HEK293 (cell line): ENCODE results near the gene NUP58.
A peak's percentile ranks its signal among the peaks of the same experiment; 100 is the strongest.

Experiments
- EGR2 ChIP-seq: fragments of 450-650 bp; formaldehyde crosslinking; IDR thresholded peaks from 2 replicates; pipeline ENCODE4 v1.5.1; 2016; ENCODE audit warnings: low read depth, missing biosample characterization, missing genetic modification characterization
- GLI4 ChIP-seq: fragments of 450-650 bp; formaldehyde crosslinking; IDR thresholded peaks from 2 replicates; pipeline ENCODE4 v1.5.1; 2016; ENCODE audit warnings: missing biosample characterization, missing genetic modification characterization
- MEIS1 ChIP-seq: sonication (generic); formaldehyde crosslinking; IDR thresholded peaks from 2 replicates; pipeline ENCODE4 v1.8.1; 2022; ENCODE audit warnings: missing genetic modification reagents, mild to moderate bottlenecking, borderline replicate concordance
- OSR2 ChIP-seq: fragments of 450-650 bp; formaldehyde crosslinking; IDR thresholded peaks from 2 replicates; pipeline ENCODE4 v1.5.1; 2016; ENCODE audit warnings: missing biosample characterization, missing genetic modification characterization
- PBX3 ChIP-seq: sonication (generic); formaldehyde crosslinking; IDR thresholded peaks from 2 replicates; pipeline ENCODE4 v1.8.1; 2022; ENCODE audit warnings: mild to moderate bottlenecking, moderate library complexity, missing genetic modification reagents
- PRDM2 ChIP-seq: fragments of 450-650 bp; formaldehyde crosslinking; IDR thresholded peaks from 2 replicates; pipeline ENCODE4 v1.5.1; 2016; ENCODE audit warnings: missing biosample characterization, missing genetic modification characterization, borderline replicate concordance
- REST ChIP-seq: fragments of 450-650 bp; formaldehyde crosslinking; IDR thresholded peaks from 2 replicates; pipeline ENCODE4 v1.5.1; 2016; ENCODE audit warnings: missing biosample characterization, missing genetic modification characterization
- SCRT2 ChIP-seq: fragments of 450-650 bp; formaldehyde crosslinking; IDR thresholded peaks from 2 replicates; pipeline ENCODE4 v1.5.1; 2016; ENCODE audit warnings: missing biosample characterization, missing genetic modification characterization
- TRIM28 ChIP-seq: IDR thresholded peaks from 2 replicates; pipeline ENCODE4 v1.6.1; 2011; ENCODE audit warnings: low read length, control low read depth, borderline replicate concordance
- ZBTB49 ChIP-seq: fragments of 450-650 bp; formaldehyde crosslinking; IDR thresholded peaks from 2 replicates; pipeline ENCODE4 v1.5.1; 2016; ENCODE audit warnings: missing biosample characterization, missing genetic modification characterization, low read depth
- ZNF112 ChIP-seq: fragments of 450-650 bp; formaldehyde crosslinking; IDR thresholded peaks from 2 replicates; pipeline ENCODE4 v1.5.0; 2017; ENCODE audit warnings: missing biosample characterization, missing genetic modification characterization
- ZNF132 ChIP-seq: fragments of 450-650 bp; formaldehyde crosslinking; IDR thresholded peaks from 2 replicates; pipeline ENCODE4 v1.5.1; 2017; ENCODE audit warnings: missing biosample characterization, missing genetic modification characterization, borderline replicate concordance
- ZNF169 ChIP-seq: fragments of 450-650 bp; formaldehyde crosslinking; IDR thresholded peaks from 2 replicates; pipeline ENCODE4 v1.5.1; 2016; ENCODE audit warnings: missing biosample characterization, missing genetic modification characterization
- ZNF335 ChIP-seq: fragments of 450-650 bp; formaldehyde crosslinking; conservative IDR thresholded peaks from 2 replicates; pipeline ENCODE4 v1.5.1; 2016; ENCODE audit warnings: missing biosample characterization, missing genetic modification characterization
- ZNF394 ChIP-seq: fragments of 450-650 bp; formaldehyde crosslinking; IDR thresholded peaks from 2 replicates; pipeline ENCODE4 v1.5.1; 2016; ENCODE audit warnings: missing biosample characterization, missing genetic modification characterization, mild to moderate bottlenecking, moderate library complexity, borderline replicate concordance
- ZNF398 ChIP-seq: fragments of 450-650 bp; formaldehyde crosslinking; IDR thresholded peaks from 2 replicates; pipeline ENCODE4 v1.5.1; 2017; ENCODE audit warnings: missing biosample characterization, missing genetic modification characterization
- ZNF426 ChIP-seq: fragments of 450-650 bp; formaldehyde crosslinking; IDR thresholded peaks from 2 replicates; pipeline ENCODE4 v1.5.1; 2017; ENCODE audit warnings: missing biosample characterization, missing genetic modification characterization, mild to moderate bottlenecking, inconsistent platforms, moderate library complexity
- ZNF449 ChIP-seq: fragments of 450-650 bp; formaldehyde crosslinking; IDR thresholded peaks from 2 replicates; pipeline ENCODE4 v1.5.1; 2017; ENCODE audit warnings: missing biosample characterization, mild to moderate bottlenecking, missing genetic modification characterization, moderate library complexity
- ZNF473 ChIP-seq: fragments of 450-650 bp; formaldehyde crosslinking; IDR thresholded peaks from 2 replicates; pipeline ENCODE4 v1.5.1; 2017; ENCODE audit warnings: missing biosample characterization, missing genetic modification characterization
- ZNF560 ChIP-seq: fragments of 450-650 bp; formaldehyde crosslinking; IDR thresholded peaks from 2 replicates; pipeline ENCODE4 v1.5.1; 2017; ENCODE audit warnings: missing biosample characterization, missing genetic modification characterization, borderline replicate concordance
- ZNF664 ChIP-seq: fragments of 450-650 bp; formaldehyde crosslinking; IDR thresholded peaks from 2 replicates; pipeline ENCODE4 v1.5.1; 2016; ENCODE audit warnings: missing biosample characterization, missing genetic modification characterization
- ZNF837 ChIP-seq: fragments of 450-650 bp; formaldehyde crosslinking; IDR thresholded peaks from 2 replicates; pipeline ENCODE4 v1.5.1; 2016; ENCODE audit warnings: missing biosample characterization, missing genetic modification characterization

NUP58 gene

GRCh38 chr13:25301347-25302113, at the start of gene NUP58 (continued):
- TF ChIP-seq MEIS1 (CRISPR knock-in tag) = no peak
- TF ChIP-seq OSR2 (tag by site-specific recombination) = no peak
- no peak for TF ChIP-seq REST (tag by site-specific recombination)
- peak; percentile 47; the same call in 1 of the 2 replicates for TF ChIP-seq GLI4 (tag by site-specific recombination)
- no peak for TF ChIP-seq ZNF664
- peak; percentile 47; the same call in 1 of the 2 replicates for TF ChIP-seq ZNF394
- TF ChIP-seq SCRT2 = no peak
- TF ChIP-seq ZNF473 (tag by site-specific recombination) = no peak
- no peak for TF ChIP-seq ZBTB49 (tag by site-specific recombination)
- TF ChIP-seq ZNF837 (tag by site-specific recombination) = no peak
- TF ChIP-seq PRDM2 (tag by site-specific recombination) = no peak
- TF ChIP-seq ZNF398 (tag by site-specific recombination) = no peak
- no peak for TF ChIP-seq ZNF560 (tag by site-specific recombination)
- peak; percentile 51 for TF ChIP-seq EGR2 (tag by site-specific recombination)
- peak; percentile 39; the same call in 1 of the 2 replicates for TF ChIP-seq PBX3 (CRISPR knock-in tag)
- TF ChIP-seq TRIM28 = no peak
- no peak for TF ChIP-seq ZNF449 (tag by site-specific recombination)
- no peak for TF ChIP-seq ZNF426
- TF ChIP-seq ZNF169 (tag by site-specific recombination) = no peak
- TF ChIP-seq ZNF335 (tag by site-specific recombination) = peak; percentile 88
- TF ChIP-seq ZNF112 (tag by site-specific recombination) = no peak
- TF ChIP-seq ZNF132 (tag by site-specific recombination) = no peak
